Panc1 (cell line): ENCODE results near the gene TWNK.

Experiments used
- CTCF ChIP-seq: fragments of 450-650 bp; IDR thresholded peaks from 2 replicates; pipeline ENCODE4 v1.5.1; 2017; ENCODE audit warnings: mild to moderate bottlenecking
- POLR2AphosphoS5 ChIP-seq: IDR thresholded peaks from 2 replicates; pipeline ENCODE4 v1.6.1; 2012; ENCODE audit warnings: mild to moderate bottlenecking, low read depth, low read length, moderate library complexity
- TCF7L2 ChIP-seq: IDR thresholded peaks from 2 replicates; pipeline ENCODE4 v1.6.1; 2011; ENCODE audit warnings: mild to moderate bottlenecking, low read depth, low read length, inconsistent platforms
- TF ChIP-seq, protein P1 (sequence below), 2 experiments: IDR thresholded peaks; 2 replicates each; pipeline ENCODE4 v1.6.1; 2011 to 2012; ENCODE audit warnings: low read depth in 2 of 2, control low read depth in 1 of 2, low read length in 1 of 2, mild to moderate bottlenecking in 1 of 2, moderate library complexity in 1 of 2; ENCODE audit not compliant: insufficient read depth in 1 of 2

GRCh38 chr10:100999742-101000126 is 12.4 kb downstream of the TWNK start, which contains the start of gene LZTS2:
- TF ChIP-seq CTCF (no peak), POLR2AphosphoS5 (no peak), TCF7L2 (no peak)
- TF ChIP-seq, protein P1, sequence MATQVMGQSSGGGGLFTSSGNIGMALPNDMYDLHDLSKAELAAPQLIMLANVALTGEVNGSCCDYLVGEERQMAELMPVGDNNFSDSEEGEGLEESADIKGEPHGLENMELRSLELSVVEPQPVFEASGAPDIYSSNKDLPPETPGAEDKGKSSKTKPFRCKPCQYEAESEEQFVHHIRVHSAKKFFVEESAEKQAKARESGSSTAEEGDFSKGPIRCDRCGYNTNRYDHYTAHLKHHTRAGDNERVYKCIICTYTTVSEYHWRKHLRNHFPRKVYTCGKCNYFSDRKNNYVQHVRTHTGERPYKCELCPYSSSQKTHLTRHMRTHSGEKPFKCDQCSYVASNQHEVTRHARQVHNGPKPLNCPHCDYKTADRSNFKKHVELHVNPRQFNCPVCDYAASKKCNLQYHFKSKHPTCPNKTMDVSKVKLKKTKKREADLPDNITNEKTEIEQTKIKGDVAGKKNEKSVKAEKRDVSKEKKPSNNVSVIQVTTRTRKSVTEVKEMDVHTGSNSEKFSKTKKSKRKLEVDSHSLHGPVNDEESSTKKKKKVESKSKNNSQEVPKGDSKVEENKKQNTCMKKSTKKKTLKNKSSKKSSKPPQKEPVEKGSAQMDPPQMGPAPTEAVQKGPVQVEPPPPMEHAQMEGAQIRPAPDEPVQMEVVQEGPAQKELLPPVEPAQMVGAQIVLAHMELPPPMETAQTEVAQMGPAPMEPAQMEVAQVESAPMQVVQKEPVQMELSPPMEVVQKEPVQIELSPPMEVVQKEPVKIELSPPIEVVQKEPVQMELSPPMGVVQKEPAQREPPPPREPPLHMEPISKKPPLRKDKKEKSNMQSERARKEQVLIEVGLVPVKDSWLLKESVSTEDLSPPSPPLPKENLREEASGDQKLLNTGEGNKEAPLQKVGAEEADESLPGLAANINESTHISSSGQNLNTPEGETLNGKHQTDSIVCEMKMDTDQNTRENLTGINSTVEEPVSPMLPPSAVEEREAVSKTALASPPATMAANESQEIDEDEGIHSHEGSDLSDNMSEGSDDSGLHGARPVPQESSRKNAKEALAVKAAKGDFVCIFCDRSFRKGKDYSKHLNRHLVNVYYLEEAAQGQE (IDR thresholded peaks at IDR 0.05; ENCODE audit: insufficient read depth in 1 of 2, low read depth in 2 of 2, low read length in 1 of 2), result no peak
